ENCODE results near the gene MCM3AP. TPM values are rescaled to one million over a fixed set of nuclear protein-coding genes. Genes with fewer than 3 reads are reported as not detected.

The MCM3AP gene
- total RNA-seq, 1 donor from 2014 or later = 150 TPM

- H3K36me3 Mint-ChIP-seq = peaks cover 5% of the 10 kb centered on the region
- peak in 1 of 2 experiments; percentile 35 for DNase-seq (ENCODE audit: low spot score in 2 of 2, unreplicated experiment in 2 of 2)
Measured at GRCh38 chr21:46217511-46218196, 67.8 kb downstream of the MCM3AP start.

GRCh38 chr21:46216132-46216747, 69.2 kb downstream of the MCM3AP start:
- TF ChIP-seq CTCF (IDR thresholded peaks at IDR 0.05; ENCODE audit: unreplicated experiment) = no peak
- H3K36me3 Mint-ChIP-seq = peaks cover 2% of the 10 kb centered on the region

More at GRCh38 chr21:46217511-46218196, 67.8 kb downstream of the MCM3AP start:
- H3K4me3 Mint-ChIP-seq = no peak overlapping the region
- no peak overlapping the region for H3K27ac Mint-ChIP-seq
- no peaks in the 10 kb centered on the region for H3K4me1 Mint-ChIP-seq
- H3K9me3 Mint-ChIP-seq = no peaks in the 10 kb centered on the region
- H3K27me3 Mint-ChIP-seq (ENCODE audit: low read depth) = no peaks in the 10 kb centered on the region
- no peak for TF ChIP-seq CTCF (IDR thresholded peaks at IDR 0.05; ENCODE audit: unreplicated experiment)

GRCh38 chr21:46215436-46216131, 69.8 kb downstream of the MCM3AP start:
- no peak overlapping the region for H3K27ac Mint-ChIP-seq

More at GRCh38 chr21:46216132-46216747, 69.2 kb downstream of the MCM3AP start:
- H3K4me3 Mint-ChIP-seq = no peak overlapping the region
- no peaks in the 10 kb centered on the region for H3K9me3 Mint-ChIP-seq
- DNase-seq (ENCODE audit: low spot score in 2 of 2, unreplicated experiment in 2 of 2) = no peak
- no peak overlapping the region for H3K27ac Mint-ChIP-seq
- H3K4me1 Mint-ChIP-seq = no peaks in the 10 kb centered on the region
- H3K27me3 Mint-ChIP-seq (ENCODE audit: low read depth) = no peaks in the 10 kb centered on the region

GRCh38 chr21:46214478-46215340, 70.7 kb downstream of the MCM3AP start:
- no peak for DNase-seq (ENCODE audit: low spot score in 2 of 2, unreplicated experiment in 2 of 2)
- Mint-ChIP-seq H3K27ac (no peak overlapping the region), H3K4me1 (no peaks in the 10 kb centered on the region), H3K9me3 (no peaks in the 10 kb centered on the region), H3K36me3 (peaks cover 4% of the 10 kb centered on the region), H3K27me3 (ENCODE audit: low read depth) (no peaks in the 10 kb centered on the region), H3K4me3 (no peak overlapping the region)
- TF ChIP-seq CTCF (IDR thresholded peaks at IDR 0.05; ENCODE audit: unreplicated experiment) = no peak

More at GRCh38 chr21:46215436-46216131, 69.8 kb downstream of the MCM3AP start:
- Mint-ChIP-seq H3K4me3 (no peak overlapping the region), H3K27me3 (ENCODE audit: low read depth) (no peaks in the 10 kb centered on the region), H3K9me3 (no peaks in the 10 kb centered on the region), H3K4me1 (no peaks in the 10 kb centered on the region), H3K36me3 (peaks cover 2% of the 10 kb centered on the region)
- DNase-seq (ENCODE audit: low spot score in 2 of 2, unreplicated experiment in 2 of 2) = no peak
- TF ChIP-seq CTCF (IDR thresholded peaks at IDR 0.05; ENCODE audit: unreplicated experiment) = no peak

GRCh38 chr21:46213620-46214286, 71.7 kb downstream of the MCM3AP start:
- peak overlapping the region; percentile 25 for H3K27ac Mint-ChIP-seq
- no peaks in the 10 kb centered on the region for H3K27me3 Mint-ChIP-seq (ENCODE audit: low read depth)
- no peak for DNase-seq (ENCODE audit: low spot score in 2 of 2, unreplicated experiment in 2 of 2)
- H3K4me1 Mint-ChIP-seq = no peaks in the 10 kb centered on the region
- no peak overlapping the region for H3K4me3 Mint-ChIP-seq
- H3K36me3 Mint-ChIP-seq = peaks cover 7% of the 10 kb centered on the region
- no peak for TF ChIP-seq CTCF (IDR thresholded peaks at IDR 0.05; ENCODE audit: unreplicated experiment)
- no peaks in the 10 kb centered on the region for H3K9me3 Mint-ChIP-seq
